Naive thymus-derived CD8-positive, alpha-beta T cell (primary cell): ENCODE results near the gene PRICKLE3. TPM values are rescaled to one million over a fixed set of nuclear protein-coding genes. Genes with fewer than 3 reads are reported as not detected.

Source experiments
- ATAC-seq, 2 donors: fragments of 150-1000 bp; cut with Tn5 transposase in 1 of 2; sonication (Bioruptor Pico), chemical (Tn5 transposase) in 1 of 2; 1 replicate in 1 of 2; 2 replicates in 1 of 2; pipeline ENCODE4 v1.10.0; 2021; ENCODE audit warnings: mild to moderate bottlenecking in 2 of 2, moderate library complexity in 2 of 2
- POLR2A ChIA-PET: fragments of 350-600 bp; sonication (Branson Sonifier 250); formaldehyde crosslinking; loops from one replicate; lab custom pipeline; 2021; ENCODE audit warnings: antibody characterized with exemption; lab: Charles Lee
- DNase-seq, 10 donors: peaks; one replicate each; pipeline versions ENCODE4 v3.0.0 to v3.0.0-alpha.2; 2020 to 2022
- H3K27ac Mint-ChIP-seq, 10 donors: one replicate each; pipeline ENCODE4 v1.8.0; 2020 to 2022; ENCODE audit warnings: mild to moderate bottlenecking in 10 of 10, mixed read lengths in 10 of 10, moderate library complexity in 4 of 10, inconsistent platforms in 1 of 10
- H3K27me3 Mint-ChIP-seq, 5 donors: one replicate each; pipeline ENCODE4 v1.8.0; 2021 to 2022; ENCODE audit warnings: mixed read lengths in 5 of 5
- H3K36me3 Mint-ChIP-seq, 3 donors: one replicate each; pipeline ENCODE4 v1.8.0; 2020 to 2022; ENCODE audit warnings: mixed read lengths in 3 of 3, mild to moderate bottlenecking in 2 of 3, inconsistent platforms in 1 of 3
- H3K4me1 Mint-ChIP-seq, 4 donors: one replicate each; pipeline ENCODE4 v1.8.0; 2021 to 2022; ENCODE audit warnings: mixed read lengths in 4 of 4
- H3K4me3 Mint-ChIP-seq, 10 donors: one replicate each; pipeline ENCODE4 v1.8.0; 2020 to 2022; ENCODE audit warnings: mild to moderate bottlenecking in 10 of 10, mixed read lengths in 10 of 10, moderate library complexity in 6 of 10, inconsistent platforms in 1 of 10
- H3K9me3 Mint-ChIP-seq, 9 donors: one replicate each; pipeline ENCODE4 v1.8.0; 2020 to 2022; ENCODE audit warnings: mixed read lengths in 9 of 9, mild to moderate bottlenecking in 3 of 9, inconsistent platforms in 1 of 9, moderate library complexity in 1 of 9
- polyA plus RNA-seq, 3 donors: library from polyadenylated mRNA; unstranded; fragments of 300-500 nt; fragmentation: Illumina TruSeq; gene quantifications; one replicate each; pipeline ENCODE4 v1.2.3, GENCODE V29; 2021
- total RNA-seq, 8 experiments: library from RNA in 2 of 8; stranded (reverse) in 2 of 8; gene quantifications; one replicate each; pipeline ENCODE4 v1.2.3 and lab custom pipeline; 2021 to 2026

The PRICKLE3 gene
- total RNA-seq (10 to 100 TPM in 1 of 2 experiments, 1 to 10 TPM in 1; 8.5 to 10.1 TPM), polyA plus RNA-seq (1 to 10 TPM; 1.3 to 2.9 (median 2.0) TPM), total RNA-seq (lab: John Stamatoyannopoulos, UW) (2.5 to 6.4 (median 4.7) reads per million in 6 experiments)

DNA sequence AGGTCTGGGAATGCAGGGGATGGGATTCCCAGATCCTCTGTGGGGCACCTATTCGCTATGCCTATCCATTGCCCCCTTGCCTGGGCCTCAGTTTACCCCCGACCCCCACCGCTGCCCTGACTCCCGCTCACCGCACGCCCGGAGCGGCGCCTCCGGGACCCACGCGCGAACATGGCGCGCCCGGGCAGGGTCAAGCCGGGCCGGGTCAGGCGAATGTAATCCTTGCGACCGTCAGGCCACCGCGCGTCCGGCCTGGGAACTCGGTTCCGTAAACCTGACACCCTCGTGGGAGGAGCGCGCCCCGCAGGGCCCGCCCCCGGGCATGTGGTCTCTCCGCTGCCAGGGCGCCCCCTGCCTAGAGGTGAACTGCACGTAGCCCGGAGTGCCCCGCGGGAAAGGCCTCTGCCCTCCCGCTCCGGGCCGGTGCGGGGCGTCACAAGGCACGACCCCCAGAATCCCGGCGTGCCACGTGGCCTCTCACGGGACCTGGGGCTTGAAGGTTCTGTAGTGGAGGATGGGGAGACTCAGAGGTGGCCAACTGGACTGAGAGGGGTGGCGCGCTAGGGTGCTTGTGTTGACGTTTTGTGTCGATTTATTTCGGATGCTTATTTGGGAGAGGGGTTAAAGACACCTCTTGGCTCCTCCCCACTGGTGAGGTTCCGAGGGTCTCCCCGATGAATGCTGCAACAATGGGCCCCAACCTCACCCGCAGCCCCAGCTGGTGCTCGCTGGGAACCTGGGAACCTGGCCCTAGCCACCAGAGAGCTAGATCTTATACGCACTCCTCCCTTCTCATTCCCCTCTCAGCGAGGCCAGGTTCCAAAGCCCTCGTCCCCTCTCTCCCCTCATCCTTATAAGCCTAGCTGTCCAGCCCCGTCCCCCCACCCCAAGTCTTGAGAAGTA is at the start of gene PRICKLE3:
PRICKLE3 (minus strand) TSS at position 249 of the 903 bp plus-strand sequence; CDS start at position 173, 76 bp downstream.
- POLR2A ChIA-PET: interaction anchor here (0.6 to 1.7 kb wide), 3 partner anchors 20 to 127 kb away, joined by 3 to 4 read pairs (median 3); no protein-coding TSS in a partner anchor
- H3K9me3 Mint-ChIP-seq: no peaks in the 10 kb centered on the region
- DNase-seq (peak; percentile 53 to 86 (median 62)), ATAC-seq (peak; percentile 17 to 34)
- H3K27me3 Mint-ChIP-seq: no peaks in the 10 kb centered on the region
- H3K36me3 Mint-ChIP-seq: peaks cover 0 to 10% (median 0%) of the 10 kb centered on the region in 3 donors
- peak within 1 kb of the TSS in 6 of 10 donors; percentile 22 to 83 (median 68) for H3K27ac Mint-ChIP-seq
- H3K4me3 Mint-ChIP-seq: peak within 1 kb of the TSS; percentile 73 to 91 (median 80)
- peaks cover 13 to 33% (median 26%) of the 10 kb centered on the region in 4 donors for H3K4me1 Mint-ChIP-seq

DNA sequence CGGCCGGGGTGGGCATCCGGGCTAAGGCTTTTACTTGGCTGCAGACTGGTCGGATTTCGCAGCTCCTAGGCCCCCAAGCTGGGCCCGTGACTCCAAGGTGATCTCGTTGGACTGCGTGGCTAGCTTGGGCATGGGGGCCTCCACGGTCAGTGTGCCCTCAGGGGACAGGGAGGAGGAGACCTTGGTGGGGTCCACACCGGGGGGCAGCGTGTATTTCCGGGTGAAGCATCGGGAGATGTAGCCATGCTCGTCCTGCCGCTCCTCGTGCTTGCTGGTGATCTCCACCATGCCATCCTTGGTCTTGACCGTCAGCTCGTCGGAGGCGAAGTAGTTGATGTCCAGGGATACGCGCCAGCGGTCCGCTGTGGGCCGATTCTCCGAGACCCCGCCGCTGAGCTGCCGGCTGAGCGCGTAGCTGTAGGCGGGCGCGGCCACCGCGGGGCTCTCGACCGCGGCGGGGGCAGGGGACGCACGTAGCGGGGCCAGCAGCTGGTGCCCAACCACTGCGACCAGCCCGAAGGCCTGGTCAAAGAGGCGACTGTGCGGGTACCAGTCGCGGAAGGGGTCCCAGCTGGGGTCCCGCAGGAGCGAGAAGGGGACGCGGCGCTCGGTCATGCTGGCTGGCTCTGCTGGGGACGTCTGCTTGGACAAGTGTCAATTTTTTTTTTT is 47.8 kb upstream of the PRICKLE3 start:
- H3K4me3 Mint-ChIP-seq: no peak overlapping the region
- ATAC-seq: no peak
- no peaks in the 10 kb centered on the region for H3K36me3 Mint-ChIP-seq
- H3K27me3 Mint-ChIP-seq: no peaks in the 10 kb centered on the region
- H3K27ac Mint-ChIP-seq: peak overlapping the region in 1 of 10 donors; percentile 57
- H3K9me3 Mint-ChIP-seq: no peaks in the 10 kb centered on the region
- POLR2A ChIA-PET: interaction anchor here (0.6 to 2.1 kb wide), 3 partner anchors 36 to 76 kb away, joined by 3 to 9 read pairs (median 7); partner anchors contain the start of gene PPP1R3F
- no peak for DNase-seq
- H3K4me1 Mint-ChIP-seq: peaks cover 14 to 40% (median 35%) of the 10 kb centered on the region in 4 donors

GRCh38 chrX:49233176-49233575 is 47.0 kb upstream of the PRICKLE3 start, which contains the start of gene CACNA1F:
TSS of gene CACNA1F (minus strand) at chrX:49233340. CDS start at chrX:49233309, 31 bp downstream.
- POLR2A ChIA-PET: no interaction called here
- peak within 1 kb of the TSS in 2 of 10 donors; percentile 24 to 26 for H3K4me3 Mint-ChIP-seq
- peak within 1 kb of the TSS in 7 of 10 donors; percentile 31 to 75 (median 54) for H3K27ac Mint-ChIP-seq
- no peaks in the 10 kb centered on the region for H3K27me3 Mint-ChIP-seq
- H3K4me1 Mint-ChIP-seq: peaks cover 14 to 38% (median 34%) of the 10 kb centered on the region in 4 donors
- H3K36me3 Mint-ChIP-seq: no peaks in the 10 kb centered on the region
- H3K9me3 Mint-ChIP-seq: no peaks in the 10 kb centered on the region
- no peak for ATAC-seq
- DNase-seq: no peak

GRCh38 chrX:49232525-49232924 is 46.4 kb upstream of the PRICKLE3 start:
- DNase-seq (no peak), ATAC-seq (no peak)
- no peaks in the 10 kb centered on the region for H3K36me3 Mint-ChIP-seq
- H3K27ac Mint-ChIP-seq: peak overlapping the region in 3 of 10 donors; percentile 31 to 75 (median 54)
- POLR2A ChIA-PET: interaction anchor here (1.1 kb wide), 1 partner anchor 37 kb away, joined by 3 read pairs; the partner anchor contains the start of gene PPP1R3F
- H3K4me1 Mint-ChIP-seq: peaks cover 14 to 36% (median 33%) of the 10 kb centered on the region in 4 donors
- H3K9me3 Mint-ChIP-seq: no peaks in the 10 kb centered on the region
- H3K4me3 Mint-ChIP-seq: peak overlapping the region in 2 of 10 donors; percentile 24 to 26
- H3K27me3 Mint-ChIP-seq: no peaks in the 10 kb centered on the region

DNA sequence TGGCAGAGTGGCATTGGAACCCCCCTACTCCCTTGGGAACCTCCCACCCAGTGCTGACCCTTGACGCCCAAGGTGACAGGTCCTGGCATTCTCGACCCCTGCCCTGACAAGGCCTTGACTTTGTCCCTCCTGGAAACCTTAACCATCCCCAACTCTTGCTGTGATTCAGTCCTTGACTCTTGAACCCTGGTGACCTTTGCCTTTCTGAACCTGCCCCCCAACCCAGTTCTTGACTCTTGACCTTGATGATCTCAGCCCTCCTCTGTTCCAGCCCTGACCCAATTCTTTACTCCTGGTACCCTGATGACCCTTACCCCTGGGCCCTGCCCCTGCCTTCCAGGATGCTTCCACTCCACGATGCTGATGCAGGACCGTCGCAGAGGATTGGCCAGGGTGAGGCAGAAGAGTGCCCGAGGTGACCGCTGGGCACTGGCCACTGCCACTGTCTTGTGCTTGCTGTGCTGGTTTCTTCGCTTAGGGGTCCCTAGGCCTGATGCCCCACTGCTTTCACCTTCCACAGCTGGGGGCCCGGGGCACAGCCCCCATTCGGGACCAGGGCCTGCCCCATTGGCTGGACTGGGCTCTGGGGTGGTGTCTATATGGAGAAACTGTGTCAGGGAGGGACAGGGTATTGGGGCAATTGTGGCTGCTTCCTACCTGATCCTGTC is 45.3 kb upstream of the PRICKLE3 start:
- Mint-ChIP-seq H3K4me1 (peaks cover 9 to 26% (median 23%) of the 10 kb centered on the region in 4 donors), H3K4me3 (peak overlapping the region in 9 of 10 donors; percentile 22 to 88 (median 83)), H3K27ac (peak overlapping the region; percentile 69 to 95 (median 92)), H3K27me3 (peaks cover 0 to 1% (median 0%) of the 10 kb centered on the region in 5 donors), H3K9me3 (no peaks in the 10 kb centered on the region), H3K36me3 (no peaks in the 10 kb centered on the region)
- ATAC-seq (no peak), DNase-seq (no peak)
- POLR2A ChIA-PET: interaction anchor here (1.1 kb wide), 1 partner anchor 38 kb away, joined by 3 read pairs; the partner anchor contains the start of gene PPP1R3F

- Mint-ChIP-seq H3K27ac (peak overlapping the region; percentile 72 to 95 (median 94)), H3K9me3 (peaks cover 0 to 1% (median 0%) of the 10 kb centered on the region in 9 donors), H3K36me3 (no peaks in the 10 kb centered on the region), H3K4me1 (peaks cover 9 to 23% (median 18%) of the 10 kb centered on the region in 4 donors), H3K27me3 (peaks cover 0 to 1% (median 0%) of the 10 kb centered on the region in 5 donors), H3K4me3 (peak overlapping the region; percentile 73 to 88 (median 84))
- peak; percentile 26 to 75 (median 42) for DNase-seq
- ATAC-seq: peak; percentile 74 to 75
- POLR2A ChIA-PET: interaction anchor here (0.6 to 1.7 kb wide), 3 partner anchors 11 to 42 kb away, joined by 3 to 6 read pairs (median 4); partner anchors contain the start of gene PPP1R3F
Observed at GRCh38 chrX:49230500-49231232, 44.5 kb upstream of the PRICKLE3 start.

DNA sequence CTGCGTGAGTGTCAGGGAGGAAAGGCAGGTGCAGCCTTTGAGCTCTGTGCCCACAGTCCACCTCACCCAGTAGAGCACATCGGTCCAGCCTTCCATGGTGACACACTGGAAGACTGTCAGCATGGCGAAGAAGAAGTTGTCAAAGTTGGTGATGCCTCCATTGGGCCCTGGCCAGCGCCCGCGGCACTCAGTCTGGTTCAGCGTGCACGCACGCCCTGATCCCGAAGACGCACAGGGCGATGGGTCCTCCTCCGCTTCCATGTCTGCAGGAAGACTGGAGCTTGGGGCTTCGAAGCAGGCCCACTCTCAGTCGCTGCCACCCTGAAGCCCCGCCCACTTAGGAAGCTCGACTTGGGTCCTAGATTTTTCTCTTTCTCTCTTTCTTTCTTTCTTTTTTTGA is 42.0 kb upstream of the PRICKLE3 start:
- peaks cover 0 to 2% (median 0%) of the 10 kb centered on the region in 9 donors for H3K9me3 Mint-ChIP-seq
- no peak for ATAC-seq
- POLR2A ChIA-PET: interaction anchor here (0.5 kb wide), 1 partner anchor 148 kb away, joined by 3 read pairs; no protein-coding TSS in a partner anchor
- peak overlapping the region in 1 of 10 donors; percentile 7 for H3K27ac Mint-ChIP-seq
- peaks cover 5 to 17% (median 11%) of the 10 kb centered on the region in 4 donors for H3K4me1 Mint-ChIP-seq
- peaks cover 0 to 1% (median 0%) of the 10 kb centered on the region in 5 donors for H3K27me3 Mint-ChIP-seq
- DNase-seq: no peak
- H3K36me3 Mint-ChIP-seq: no peaks in the 10 kb centered on the region
- peak overlapping the region in 1 of 10 donors; percentile 32 for H3K4me3 Mint-ChIP-seq

DNA sequence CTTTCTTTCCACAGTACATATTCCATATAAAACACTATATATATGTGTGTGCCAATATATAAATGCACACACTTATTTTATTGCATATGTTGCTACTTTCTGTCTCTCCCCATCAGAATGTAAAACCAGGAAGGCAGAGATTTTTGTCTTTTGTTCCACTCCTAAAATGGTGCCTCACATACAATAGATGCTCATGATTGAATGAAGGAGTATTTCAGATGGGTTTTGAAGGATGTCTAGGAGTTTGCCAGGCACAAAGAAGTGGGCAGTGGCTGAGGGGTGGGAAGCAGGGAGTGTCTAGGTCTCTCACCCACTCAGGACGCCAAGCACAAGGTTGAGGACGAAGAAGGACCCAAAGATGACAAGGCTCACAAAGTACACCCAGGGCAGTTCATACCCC is 41.6 kb upstream of the PRICKLE3 start:
- H3K27ac Mint-ChIP-seq: no peak overlapping the region
- no peaks in the 10 kb centered on the region for H3K36me3 Mint-ChIP-seq
- peaks cover 4 to 16% (median 11%) of the 10 kb centered on the region in 4 donors for H3K4me1 Mint-ChIP-seq
- POLR2A ChIA-PET: interaction anchor here (0.5 kb wide), 1 partner anchor 147 kb away, joined by 3 read pairs; no protein-coding TSS in a partner anchor
- no peak for ATAC-seq
- H3K9me3 Mint-ChIP-seq: peaks cover 0 to 2% (median 0%) of the 10 kb centered on the region in 9 donors
- no peak for DNase-seq
- H3K4me3 Mint-ChIP-seq: peak overlapping the region in 1 of 10 donors; percentile 32
- peaks cover 0 to 1% (median 0%) of the 10 kb centered on the region in 5 donors for H3K27me3 Mint-ChIP-seq

DNA sequence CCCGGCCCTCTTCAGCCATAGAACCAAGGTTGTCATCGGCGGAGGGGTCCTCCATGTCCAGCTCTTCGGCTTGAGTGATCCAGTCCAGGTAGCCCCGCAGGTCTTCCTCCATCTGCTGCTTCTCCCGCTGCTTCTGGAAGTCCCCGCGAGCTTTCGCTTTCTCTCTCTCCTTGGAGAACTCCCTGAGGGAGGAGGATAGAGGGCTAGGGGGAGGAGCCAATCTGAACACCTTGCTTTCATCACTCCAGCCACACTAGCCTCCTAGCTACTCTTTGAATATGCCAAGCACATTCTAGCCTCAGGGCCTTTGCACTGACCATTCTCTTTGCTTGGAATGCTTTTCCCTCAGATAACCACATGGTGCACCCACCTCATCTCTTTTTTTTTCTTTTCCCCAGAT is 40.8 kb upstream of the PRICKLE3 start:
- ATAC-seq (no peak), DNase-seq (no peak)
- Mint-ChIP-seq H3K27me3 (peaks cover 0 to 1% (median 0%) of the 10 kb centered on the region in 5 donors), H3K27ac (no peak overlapping the region), H3K4me3 (no peak overlapping the region), H3K4me1 (peaks cover 3 to 15% (median 12%) of the 10 kb centered on the region in 4 donors), H3K36me3 (no peaks in the 10 kb centered on the region), H3K9me3 (peaks cover 0 to 2% (median 0%) of the 10 kb centered on the region in 9 donors)
- POLR2A ChIA-PET: no interaction called here

- peaks cover 2 to 10% (median 8%) of the 10 kb centered on the region in 4 donors for H3K4me1 Mint-ChIP-seq
- no peak for DNase-seq
- POLR2A ChIA-PET: no interaction called here
- H3K4me3 Mint-ChIP-seq: no peak overlapping the region
- H3K27me3 Mint-ChIP-seq: peaks cover 0 to 1% (median 0%) of the 10 kb centered on the region in 5 donors
- peaks cover 0 to 2% (median 0%) of the 10 kb centered on the region in 9 donors for H3K9me3 Mint-ChIP-seq
- no peak overlapping the region for H3K27ac Mint-ChIP-seq
- ATAC-seq: no peak
- no peaks in the 10 kb centered on the region for H3K36me3 Mint-ChIP-seq
Observed at GRCh38 chrX:49225858-49226257, 39.7 kb upstream of the PRICKLE3 start.

DNA sequence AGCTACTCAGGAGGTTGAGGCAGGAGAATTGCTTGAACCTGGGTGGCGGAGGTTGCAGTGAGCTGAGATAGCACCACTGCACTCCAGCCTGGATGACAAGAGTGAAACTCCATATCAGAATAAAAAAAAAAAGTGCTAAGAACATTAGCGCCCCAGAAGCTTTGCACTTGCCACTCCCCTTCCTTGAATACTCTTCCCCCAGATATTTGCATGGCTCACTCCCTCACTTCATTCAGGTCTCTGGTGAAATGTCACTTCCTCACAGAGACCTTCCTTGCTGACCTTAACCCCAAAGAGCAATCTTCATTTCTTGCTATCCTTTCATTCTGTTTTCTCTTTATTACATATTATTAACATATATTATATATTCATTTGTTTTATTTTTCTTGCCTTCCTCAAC is 35.7 kb upstream of the PRICKLE3 start:
- Mint-ChIP-seq H3K36me3 (no peaks in the 10 kb centered on the region), H3K4me1 (peaks cover 0 to 3% (median 2%) of the 10 kb centered on the region in 4 donors), H3K27ac (no peak overlapping the region), H3K9me3 (peaks cover 0 to 2% (median 0%) of the 10 kb centered on the region in 9 donors), H3K27me3 (no peaks in the 10 kb centered on the region), H3K4me3 (no peak overlapping the region)
- POLR2A ChIA-PET: no interaction called here
- ATAC-seq (no peak), DNase-seq (no peak)
